Central memory CD8-positive, alpha-beta T cell (primary cell): ENCODE measurements around the gene BRD3.
"Not testable (repeated sequence)": the region's sequence is repeated elsewhere in the genome, so short reads cannot be mapped to it uniquely, and the experiment has no call there.

Experiments used
- ATAC-seq: fragments of 150-1000 bp; cut with Tn5 transposase; replicated peaks from 2 replicates; pipeline ENCODE4 v1.10.0; 2022; ENCODE audit warnings: mild to moderate bottlenecking, moderate FRiP score, moderate number of reproducible peaks; ENCODE audit not compliant: poor library complexity, severe bottlenecking; ENCODE audit errors: extremely low read depth
- DNase-seq, 2 donors: peaks; one replicate each; pipeline ENCODE4 v3.0.0; 2021; ENCODE audit warnings: low spot score in 2 of 2
- H3K27ac Mint-ChIP-seq: one replicate; pipeline ENCODE4 v1.8.0; 2022; ENCODE audit warnings: low read depth, mild to moderate bottlenecking, moderate library complexity, mixed read lengths
- H3K27me3 Mint-ChIP-seq: one replicate; pipeline ENCODE4 v1.8.0; 2022; ENCODE audit warnings: mixed read lengths
- H3K36me3 Mint-ChIP-seq: one replicate; pipeline ENCODE4 v1.8.0; 2022; ENCODE audit warnings: mild to moderate bottlenecking, moderate library complexity, mixed read lengths; ENCODE audit not compliant: insufficient read depth
- H3K4me1 Mint-ChIP-seq: one replicate; pipeline ENCODE4 v1.8.0; 2022; ENCODE audit warnings: mixed read lengths
- H3K4me3 Mint-ChIP-seq: one replicate; pipeline ENCODE4 v1.8.0; 2022; ENCODE audit warnings: mild to moderate bottlenecking, moderate library complexity, mixed read lengths
- H3K9me3 Mint-ChIP-seq: one replicate; pipeline ENCODE4 v1.8.0; 2022; ENCODE audit warnings: mixed read lengths

The BRD3 gene

GRCh38 chr9:133992780-133993634 lies 74.8 kb downstream of the BRD3 start:
- Mint-ChIP-seq H3K27ac (no peak overlapping the region), H3K4me3 (peak overlapping the region; percentile 74), H3K36me3 (peaks cover 1% of the 10 kb centered on the region), H3K9me3 (no peaks in the 10 kb centered on the region), H3K27me3 (peaks cover 17% of the 10 kb centered on the region), H3K4me1 (no peaks in the 10 kb centered on the region)
- DNase-seq (peak; percentile 30 to 41), ATAC-seq (peak; percentile 74)

GRCh38 chr9:133991964-133992779 lies 75.7 kb downstream of the BRD3 start, which contains the start of gene VAV2:
TSS of gene VAV2 (minus strand) at chr9:133992324. CDS start at chr9:133992278, 46 bp downstream.
- H3K27me3 Mint-ChIP-seq = peaks cover 17% of the 10 kb centered on the region
- H3K4me3 Mint-ChIP-seq = peak within 1 kb of the TSS; percentile 74
- no peak within 1 kb of the TSS for H3K27ac Mint-ChIP-seq
- ATAC-seq (peak; percentile 29), DNase-seq (no peak)
- no peaks in the 10 kb centered on the region for H3K9me3 Mint-ChIP-seq
- H3K4me1 Mint-ChIP-seq = no peaks in the 10 kb centered on the region
- H3K36me3 Mint-ChIP-seq = peaks cover 1% of the 10 kb centered on the region

GRCh38 chr9:133991214-133991921 lies 76.5 kb downstream of the BRD3 start:
- Mint-ChIP-seq H3K4me1 (no peaks in the 10 kb centered on the region), H3K27ac (no peak overlapping the region), H3K9me3 (no peaks in the 10 kb centered on the region), H3K27me3 (peaks cover 17% of the 10 kb centered on the region), H3K36me3 (peaks cover 1% of the 10 kb centered on the region), H3K4me3 (peak overlapping the region; percentile 42)
- DNase-seq = no peak
- no peak for ATAC-seq

- no peaks in the 10 kb centered on the region for H3K4me1 Mint-ChIP-seq
- no peaks in the 10 kb centered on the region for H3K9me3 Mint-ChIP-seq
- DNase-seq (no peak), ATAC-seq (no peak)
- H3K27ac Mint-ChIP-seq = no peak overlapping the region
- H3K4me3 Mint-ChIP-seq = peak overlapping the region; percentile 42
- peaks cover 17% of the 10 kb centered on the region for H3K27me3 Mint-ChIP-seq
- peaks cover 1% of the 10 kb centered on the region for H3K36me3 Mint-ChIP-seq
These were observed 77.2 kb downstream of the BRD3 start for GRCh38 chr9:133990366-133991213.

GRCh38 chr9:133989625-133990365 lies 78.0 kb downstream of the BRD3 start:
- no peaks in the 10 kb centered on the region for H3K4me1 Mint-ChIP-seq
- ATAC-seq (no peak), DNase-seq (no peak)
- H3K27me3 Mint-ChIP-seq = peaks cover 17% of the 10 kb centered on the region
- H3K36me3 Mint-ChIP-seq = peaks cover 1% of the 10 kb centered on the region
- H3K9me3 Mint-ChIP-seq = no peaks in the 10 kb centered on the region
- no peak overlapping the region for H3K27ac Mint-ChIP-seq
- peak overlapping the region; percentile 51 for H3K4me3 Mint-ChIP-seq

- H3K27me3 Mint-ChIP-seq = peaks cover 17% of the 10 kb centered on the region
- not testable (repeated sequence) for H3K36me3 Mint-ChIP-seq, H3K4me3 Mint-ChIP-seq, ATAC-seq, H3K4me1 Mint-ChIP-seq, DNase-seq, H3K27ac Mint-ChIP-seq, H3K9me3 Mint-ChIP-seq
These were observed 79.1 kb downstream of the BRD3 start for GRCh38 chr9:133988771-133989170.

- no peaks in the 10 kb centered on the region for H3K36me3 Mint-ChIP-seq
- no peaks in the 10 kb centered on the region for H3K4me1 Mint-ChIP-seq
- no peak overlapping the region for H3K4me3 Mint-ChIP-seq
- no peak for DNase-seq
- no peak for ATAC-seq
- no peaks in the 10 kb centered on the region for H3K9me3 Mint-ChIP-seq
- H3K27ac Mint-ChIP-seq = no peak overlapping the region
- H3K27me3 Mint-ChIP-seq = peaks cover 17% of the 10 kb centered on the region
These were observed 79.7 kb downstream of the BRD3 start for GRCh38 chr9:133987946-133988665.

- Mint-ChIP-seq H3K27me3 (peaks cover 17% of the 10 kb centered on the region), H3K9me3 (no peaks in the 10 kb centered on the region), H3K4me3 (no peak overlapping the region), H3K36me3 (no peaks in the 10 kb centered on the region), H3K27ac (peak overlapping the region; percentile 11), H3K4me1 (no peaks in the 10 kb centered on the region)
- ATAC-seq (no peak), DNase-seq (no peak)
These were observed 80.4 kb downstream of the BRD3 start for GRCh38 chr9:133987446-133987788.

- Mint-ChIP-seq H3K4me1 (no peaks in the 10 kb centered on the region), H3K9me3 (no peaks in the 10 kb centered on the region), H3K27ac (peak overlapping the region; percentile 11), H3K27me3 (peaks cover 17% of the 10 kb centered on the region), H3K36me3 (no peaks in the 10 kb centered on the region), H3K4me3 (no peak overlapping the region)
- ATAC-seq (no peak), DNase-seq (no peak)
These were observed 80.9 kb downstream of the BRD3 start for GRCh38 chr9:133986774-133987445.

GRCh38 chr9:133986061-133986460 lies 81.8 kb downstream of the BRD3 start:
- Mint-ChIP-seq H3K27ac (no peak overlapping the region), H3K4me1 (no peaks in the 10 kb centered on the region), H3K27me3 (peaks cover 16% of the 10 kb centered on the region), H3K9me3 (no peaks in the 10 kb centered on the region), H3K4me3 (no peak overlapping the region), H3K36me3 (no peaks in the 10 kb centered on the region)
- DNase-seq (no peak), ATAC-seq (no peak)
